Measurements from ENCODE around the gene NCEH1. TPM values are rescaled to one million over a fixed set of nuclear protein-coding genes. Genes with fewer than 3 reads are reported as not detected.

The NCEH1 gene
- total RNA-seq, 1 experiment from 2014 or later: 43.5 TPM

- BruUV-seq (replicated peaks): no TSS peak
- DNase-seq: no peak
- Histone ChIP-seq H3F3A (ENCODE audit: insufficient read depth, low read depth) (peaks cover 16% of the 10 kb centered on the region), H3K4me2 (no peak overlapping the region), H2AFZ (no peak overlapping the region), H3K9me3 (ENCODE audit: insufficient read depth, low read depth) (peaks cover 16% of the 10 kb centered on the region), H3K9me2 (ENCODE audit: insufficient read depth) (no peaks in the 10 kb centered on the region), H3K27me3 (ENCODE audit: insufficient read depth, low read depth) (no peaks in the 10 kb centered on the region), H3K4me1 (replicated peaks; ENCODE audit: insufficient read depth) (peaks cover 44% of the 10 kb centered on the region), H3K36me3 (ENCODE audit: low read depth) (no peaks in the 10 kb centered on the region), H3K79me2 (ENCODE audit: low read depth) (no peaks in the 10 kb centered on the region), H3K4me3 (no peak overlapping the region), H4K20me1 (ENCODE audit: insufficient read depth) (no peaks in the 10 kb centered on the region), H3K27ac (no peak overlapping the region)
- POLR2A ChIA-PET (ENCODE audit: unreplicated experiment): interaction anchor here (0.7 kb wide), 1 partner anchor 33 kb away, joined by 9 read pairs; the partner anchor contains the start of gene ECT2
- intact Hi-C loops (cut with micrococcal nuclease; ENCODE audit: unreplicated experiment): no loop called here
- TF ChIP-seq EZH2 (IDR thresholded peaks at IDR 0.05; ENCODE audit: low read depth): no peak
- TF ChIP-seq CTCF (conservative IDR thresholded peaks at IDR 0.05): peak; percentile 53; the same call in 1 of the 2 replicates
- CTCF ChIA-PET: interaction anchor here (0.7 kb wide), 2 partner anchors 14 to 33 kb away, joined by 3 to 5 read pairs; partner anchors contain the start of gene ECT2
Observed at GRCh38 chr3:172717493-172718088, 6.7 kb upstream of the NCEH1 start.

- Histone ChIP-seq H3K79me2 (ENCODE audit: low read depth) (no peaks in the 10 kb centered on the region), H3K36me3 (ENCODE audit: low read depth) (no peaks in the 10 kb centered on the region), H3K4me3 (no peak overlapping the region), H3K9me2 (ENCODE audit: insufficient read depth) (no peaks in the 10 kb centered on the region), H3K4me1 (replicated peaks; ENCODE audit: insufficient read depth) (peaks cover 45% of the 10 kb centered on the region), H4K20me1 (ENCODE audit: insufficient read depth) (no peaks in the 10 kb centered on the region), H3K4me2 (no peak overlapping the region), H3K27me3 (ENCODE audit: insufficient read depth, low read depth) (no peaks in the 10 kb centered on the region), H3K27ac (no peak overlapping the region), H3K9me3 (ENCODE audit: insufficient read depth, low read depth) (peaks cover 16% of the 10 kb centered on the region), H2AFZ (no peak overlapping the region), H3F3A (ENCODE audit: insufficient read depth, low read depth) (peaks cover 20% of the 10 kb centered on the region)
- CTCF ChIA-PET: no interaction called here
- no TSS peak for BruUV-seq (replicated peaks)
- intact Hi-C loops (cut with micrococcal nuclease; ENCODE audit: unreplicated experiment): no loop called here
- POLR2A ChIA-PET (ENCODE audit: unreplicated experiment): no interaction called here
- no peak for TF ChIP-seq EZH2 (IDR thresholded peaks at IDR 0.05; ENCODE audit: low read depth)
- TF ChIP-seq CTCF (conservative IDR thresholded peaks at IDR 0.05): no peak
- DNase-seq: no peak
Observed at GRCh38 chr3:172716476-172716875, 5.6 kb upstream of the NCEH1 start.

GRCh38 chr3:172713316-172713715 is 2.4 kb upstream of the NCEH1 start:
- no peak overlapping the region for H2AFZ ChIP-seq
- H3K27me3 ChIP-seq (ENCODE audit: insufficient read depth, low read depth): no peaks in the 10 kb centered on the region
- peak overlapping the region; percentile 98; the same call in 1 of the 2 replicates for H3K27ac ChIP-seq
- H4K20me1 ChIP-seq (ENCODE audit: insufficient read depth): 0 out of 2 replicates have a peak, but pooled peaks cover 3% of the 10 kb centered on the region
- no peaks in the 10 kb centered on the region for H3K36me3 ChIP-seq (ENCODE audit: low read depth)
- H3K4me3 ChIP-seq: no peak overlapping the region
- intact Hi-C loops (cut with micrococcal nuclease; ENCODE audit: unreplicated experiment): no loop called here
- peaks cover 48% of the 10 kb centered on the region for H3K4me1 ChIP-seq (replicated peaks; ENCODE audit: insufficient read depth)
- BruUV-seq (replicated peaks): no TSS peak
- TF ChIP-seq CTCF (conservative IDR thresholded peaks at IDR 0.05) (no peak), EZH2 (IDR thresholded peaks at IDR 0.05; ENCODE audit: low read depth) (no peak)
- H3K79me2 ChIP-seq (ENCODE audit: low read depth): peaks cover 24% of the 10 kb centered on the region
- ChIA-PET CTCF (interaction anchor here (0.7 to 1.5 kb wide), 3 partner anchors 18 to 1190 kb away, joined by 3 to 5 read pairs (median 4); no protein-coding TSS in a partner anchor), POLR2A (ENCODE audit: unreplicated experiment) (interaction anchor here (1.2 kb wide), 1 partner anchor 37 kb away, joined by 3 read pairs; the partner anchor contains the start of gene ECT2)
- no peak for DNase-seq
- no peak overlapping the region for H3K4me2 ChIP-seq
- H3F3A ChIP-seq (ENCODE audit: insufficient read depth, low read depth): peaks cover 29% of the 10 kb centered on the region
- no peaks in the 10 kb centered on the region for H3K9me2 ChIP-seq (ENCODE audit: insufficient read depth)
- H3K9me3 ChIP-seq (ENCODE audit: insufficient read depth, low read depth): peaks cover 6% of the 10 kb centered on the region
